Gastroesophageal sphincter (tissue), 4 donors: ENCODE results near the gene SLC35A5. TPM values are rescaled to one million over a fixed set of nuclear protein-coding genes. Genes with fewer than 3 reads are reported as not detected.
"Not testable (repeated sequence)": the region's sequence is repeated elsewhere in the genome, so short reads cannot be mapped to it uniquely, and the experiment has no call there.

ENCODE experiments used
- ATAC-seq: fragments of 150-250 bp; one replicate; pipeline ENCODE4 v1.9.1; 2016; ENCODE audit warnings: mild to moderate bottlenecking, moderate library complexity
- H3K27ac ChIP-seq, 4 donors: fragments of 200-600 bp; sonication (generic) in 3 of 4; 1 replicate in 3 of 4; 2 replicates in 1 of 4; pipeline ENCODE4 v1.5.1; 2016 to 2019
- H3K27me3 ChIP-seq: fragments of 200-600 bp; sonication (generic); one replicate; pipeline ENCODE4 v1.5.1; 2019
- H3K36me3 ChIP-seq, 2 donors: fragments of 200-600 bp; sonication (generic); one replicate each; pipeline ENCODE4 v1.5.1; 2019; ENCODE audit warnings: control low read depth in 1 of 2
- H3K4me1 ChIP-seq, 3 donors: fragments of 200-600 bp; sonication (generic); 1 replicate in 2 of 3; 2 replicates in 1 of 3; pipeline ENCODE4 v1.5.1; 2016 to 2019; ENCODE audit warnings: control low read depth in 2 of 3
- H3K4me3 ChIP-seq, 2 donors: fragments of 200-600 bp; sonication (generic); one replicate each; pipeline ENCODE4 v1.5.1; 2019; ENCODE audit warnings: mild to moderate bottlenecking in 1 of 2, moderate library complexity in 1 of 2
- H3K9me3 ChIP-seq, 3 donors: fragments of 200-600 bp; sonication (generic); one replicate each; pipeline ENCODE4 v1.5.1; 2017 to 2019; ENCODE audit warnings: control low read depth in 2 of 3
- CTCF ChIP-seq, 4 experiments: fragments of 200-600 bp in 2 of 4; fragments of 450-650 bp in 2 of 4; sonication (generic) in 1 of 4; IDR thresholded peaks; one replicate each; pipeline ENCODE4 v1.5.1; 2017 to 2019; ENCODE audit warnings: antibody characterized with exemption in 4 of 4, mild to moderate bottlenecking in 2 of 4, moderate library complexity in 2 of 4
- EP300 ChIP-seq: sonication (generic); formaldehyde crosslinking; IDR thresholded peaks from one replicate; pipeline ENCODE4 v1.6.1; 2017; ENCODE audit warnings: antibody characterized with exemption, mild to moderate bottlenecking
- POLR2A ChIP-seq, 2 donors: fragments of 450-650 bp; IDR thresholded peaks; one replicate each; pipeline ENCODE4 v1.6.1; 2017; ENCODE audit warnings: antibody characterized with exemption in 2 of 2, mild to moderate bottlenecking in 2 of 2, moderate library complexity in 1 of 2
- POLR2AphosphoS5 ChIP-seq: sonication (generic); formaldehyde crosslinking; IDR thresholded peaks from one replicate; pipeline ENCODE4 v1.6.1; 2017; ENCODE audit warnings: antibody characterized with exemption
- WGBS, 2 donors: methylation state at CpG; one replicate each; pipeline ENCODE4 v1.1.5; 2018; ENCODE audit warnings: low coverage in 1 of 2; 5-methylcytosine and 5-hydroxymethylcytosine counted together
- total RNA-seq, 4 donors: library from RNA; depleted of rRNA; stranded (reverse); fragments of >200 nt; gene quantifications; one replicate each; pipeline ENCODE4 v1.1.0, GENCODE V29; 2016

The SLC35A5 gene
- total RNA-seq, 4 donors from 2014 or later, result 20.7 to 29.7 (median 25.4) TPM

GRCh38 chr3:112555535-112556170, 6.2 kb upstream of the SLC35A5 start:
- no peak for ATAC-seq
- TF ChIP-seq POLR2A (IDR thresholded peaks at IDR 0.05), result no peak
- no peak for TF ChIP-seq POLR2AphosphoS5
- no peak for TF ChIP-seq EP300
- H3K4me3 ChIP-seq, result no peak overlapping the region
- no peaks in the 10 kb centered on the region for H3K9me3 ChIP-seq
- 80 to 93% methylated on average over 1 of the region's 1 CpG for WGBS, 2 donors
- H3K27me3 ChIP-seq, result no peaks in the 10 kb centered on the region
- H3K4me1 ChIP-seq, result peaks cover 6 to 56% (median 25%) of the 10 kb centered on the region in 3 donors
- H3K27ac ChIP-seq, result no peak overlapping the region
- H3K36me3 ChIP-seq, result peaks cover 0 to 7% of the 10 kb centered on the region in 2 donors

- Histone ChIP-seq H3K27me3 (no peaks in the 10 kb centered on the region), H3K27ac (no peak overlapping the region), H3K4me1 (peaks cover 6 to 54% (median 24%) of the 10 kb centered on the region in 3 donors), H3K36me3 (peaks cover 0 to 7% of the 10 kb centered on the region in 2 donors), H3K9me3 (no peaks in the 10 kb centered on the region), H3K4me3 (no peak overlapping the region)
- TF ChIP-seq EP300 (no peak), POLR2A (IDR thresholded peaks at IDR 0.05) (no peak), POLR2AphosphoS5 (no peak), CTCF (IDR thresholded peaks at IDR 0.05) (no peak)
- no peak for ATAC-seq
- WGBS, 2 donors, result 86 to 92% methylated on average over 1 of the region's 1 CpG
Measured at GRCh38 chr3:112557976-112558375, 3.9 kb upstream of the SLC35A5 start.

GRCh38 chr3:112560307-112560706, 1.5 kb upstream of the SLC35A5 start:
- ATAC-seq, result no peak
- no peak for TF ChIP-seq EP300
- no peak for TF ChIP-seq POLR2AphosphoS5
- H3K36me3 ChIP-seq, result peaks cover 0 to 15% of the 10 kb centered on the region in 2 donors
- peak overlapping the region; percentile 68 to 82 for H3K4me3 ChIP-seq
- no peaks in the 10 kb centered on the region for H3K9me3 ChIP-seq
- peaks cover 9 to 51% (median 32%) of the 10 kb centered on the region in 3 donors for H3K4me1 ChIP-seq
- peak overlapping the region in 3 of 4 donors; percentile 93 to 99 (median 95) for H3K27ac ChIP-seq
- no peaks in the 10 kb centered on the region for H3K27me3 ChIP-seq
- 9 to 14% methylated on average over 2 of the region's 2 CpGs for WGBS, 2 donors

- Histone ChIP-seq H3K27ac (peak overlapping the region; percentile 93 to 99 (median 94)), H3K9me3 (no peaks in the 10 kb centered on the region), H3K27me3 (no peaks in the 10 kb centered on the region), H3K4me1 (peaks cover 9 to 47% (median 26%) of the 10 kb centered on the region in 3 donors), H3K36me3 (peaks cover 0 to 21% of the 10 kb centered on the region in 2 donors), H3K4me3 (peak overlapping the region; percentile 68 to 82)
- TF ChIP-seq POLR2A (IDR thresholded peaks at IDR 0.05) (no peak), POLR2AphosphoS5 (peak; percentile 11), CTCF (IDR thresholded peaks at IDR 0.05) (no peak), EP300 (no peak)
- WGBS, 2 donors, result 0% methylated on average over 6 of the region's 29 CpGs
- peak; percentile 34 for ATAC-seq
Measured at GRCh38 chr3:112560721-112561483, 943 bp upstream of the SLC35A5 start.

GRCh38 chr3:112561484-112561733, 436 bp upstream of the SLC35A5 start:
- TF ChIP-seq POLR2AphosphoS5 (no peak), EP300 (no peak), CTCF (IDR thresholded peaks at IDR 0.05) (no peak), POLR2A (IDR thresholded peaks at IDR 0.05) (no peak)
- ATAC-seq, result peak; percentile 52

GRCh38 chr3:112564247-112564939, 2.5 kb downstream of the SLC35A5 start:
- ATAC-seq, H3K27ac ChIP-seq, H3K27me3 ChIP-seq, H3K4me3 ChIP-seq, H3K9me3 ChIP-seq: not testable (repeated sequence)
- peaks cover 0 to 37% of the 10 kb centered on the region in 2 donors for H3K36me3 ChIP-seq
- WGBS, 2 donors, result 65 to 82% methylated on average over 6 to 9 of the region's 15 CpGs
- H3K4me1 ChIP-seq, result peaks cover 9 to 35% (median 24%) of the 10 kb centered on the region in 3 donors

More at GRCh38 chr3:112561484-112561733, 436 bp upstream of the SLC35A5 start:
- H3K9me3 ChIP-seq, result no peaks in the 10 kb centered on the region
- H3K27me3 ChIP-seq, result no peaks in the 10 kb centered on the region
- WGBS, 2 donors, result 0% methylated on average over 4 of the region's 29 CpGs; no CpG with 5 or more reads in 1 of the 2 donors
- H3K27ac ChIP-seq, result peak overlapping the region; percentile 93 to 99 (median 94)
- peaks cover 9 to 47% (median 26%) of the 10 kb centered on the region in 3 donors for H3K4me1 ChIP-seq
- peaks cover 0 to 24% of the 10 kb centered on the region in 2 donors for H3K36me3 ChIP-seq
- H3K4me3 ChIP-seq, result peak overlapping the region; percentile 68 to 82
